ENCODE measurements around the gene CDKL2. TPM values are rescaled to one million over a fixed set of nuclear protein-coding genes. Genes with fewer than 3 reads are reported as not detected.

Gene CDKL2
- total RNA-seq, result 2.1 to 3.0 TPM (median 3.0 TPM) in 3 replicates

GRCh38 chr4:75630174-75630936 is at the start of gene CDKL2:
TSS of gene CDKL2 (minus strand) at chr4:75630528. CDS start at chr4:75625988, 4,540 bp downstream.
- TF ChIP-seq CTCF (IDR thresholded peaks at IDR 0.05; ENCODE audit: unreplicated experiment), result no peak
- peak within 1 kb of the TSS; percentile 72 for H3K27ac Mint-ChIP-seq
- peak; percentile 64 to 85 for DNase-seq (ENCODE audit: low spot score in 2 of 2, unreplicated experiment in 2 of 2)
- no peaks in the 10 kb centered on the region for H3K27me3 Mint-ChIP-seq (ENCODE audit: low read depth)
- peaks cover 11% of the 10 kb centered on the region for H3K4me1 Mint-ChIP-seq
- H3K9me3 Mint-ChIP-seq, result no peaks in the 10 kb centered on the region
- peak within 1 kb of the TSS; percentile 72 for H3K4me3 Mint-ChIP-seq
- no peaks in the 10 kb centered on the region for H3K36me3 Mint-ChIP-seq

GRCh38 chr4:75678965-75679364 is 48.6 kb upstream of the CDKL2 start:
- Mint-ChIP-seq H3K27ac (no peak overlapping the region), H3K4me1 (peaks cover 3% of the 10 kb centered on the region), H3K4me3 (no peak overlapping the region), H3K27me3 (ENCODE audit: low read depth) (no peaks in the 10 kb centered on the region), H3K9me3 (no peaks in the 10 kb centered on the region), H3K36me3 (no peaks in the 10 kb centered on the region)
- DNase-seq (ENCODE audit: low spot score in 2 of 2, unreplicated experiment in 2 of 2), result no peak
- TF ChIP-seq CTCF (IDR thresholded peaks at IDR 0.05; ENCODE audit: unreplicated experiment), result no peak

GRCh38 chr4:75678473-75678872 is 48.1 kb upstream of the CDKL2 start:
- H3K9me3 Mint-ChIP-seq, result no peaks in the 10 kb centered on the region
- no peak for TF ChIP-seq CTCF (IDR thresholded peaks at IDR 0.05; ENCODE audit: unreplicated experiment)

GRCh38 chr4:75675004-75675531 is 44.7 kb upstream of the CDKL2 start:
- no peaks in the 10 kb centered on the region for H3K9me3 Mint-ChIP-seq
- H3K4me3 Mint-ChIP-seq, result no peak overlapping the region
- H3K27me3 Mint-ChIP-seq (ENCODE audit: low read depth), result no peaks in the 10 kb centered on the region
- peaks cover 25% of the 10 kb centered on the region for H3K4me1 Mint-ChIP-seq
- no peaks in the 10 kb centered on the region for H3K36me3 Mint-ChIP-seq
- no peak for TF ChIP-seq CTCF (IDR thresholded peaks at IDR 0.05; ENCODE audit: unreplicated experiment)
- H3K27ac Mint-ChIP-seq, result peak overlapping the region; percentile 39
- DNase-seq (ENCODE audit: low spot score in 2 of 2, unreplicated experiment in 2 of 2), result no peak

More at GRCh38 chr4:75678473-75678872, 48.1 kb upstream of the CDKL2 start:
- DNase-seq (ENCODE audit: low spot score in 2 of 2, unreplicated experiment in 2 of 2), result no peak
- Mint-ChIP-seq H3K36me3 (no peaks in the 10 kb centered on the region), H3K27me3 (ENCODE audit: low read depth) (no peaks in the 10 kb centered on the region), H3K27ac (no peak overlapping the region), H3K4me1 (peaks cover 7% of the 10 kb centered on the region), H3K4me3 (no peak overlapping the region)

GRCh38 chr4:75673959-75674328 is 43.6 kb upstream of the CDKL2 start:
- H3K9me3 Mint-ChIP-seq, result no peaks in the 10 kb centered on the region
- H3K36me3 Mint-ChIP-seq, result no peaks in the 10 kb centered on the region
- no peak for DNase-seq (ENCODE audit: low spot score in 2 of 2, unreplicated experiment in 2 of 2)
- peaks cover 32% of the 10 kb centered on the region for H3K4me1 Mint-ChIP-seq
- peak overlapping the region; percentile 99 for H3K27ac Mint-ChIP-seq
- no peaks in the 10 kb centered on the region for H3K27me3 Mint-ChIP-seq (ENCODE audit: low read depth)
- peak overlapping the region; percentile 99 for H3K4me3 Mint-ChIP-seq
- no peak for TF ChIP-seq CTCF (IDR thresholded peaks at IDR 0.05; ENCODE audit: unreplicated experiment)
